K562 (cell line): Measurements from ENCODE around the gene NKG7. TPM values are rescaled to one million over a fixed set of nuclear protein-coding genes. Genes with fewer than 3 reads are reported as not detected.
A peak's percentile ranks its signal among the peaks of the same experiment; 100 is the strongest.

Experiments used
- AFF1 ChIP-seq, 2 experiments: fragments of 450-650 bp; IDR thresholded peaks; 2 replicates each; pipeline ENCODE4 v1.6.1; 2018; ENCODE audit warnings: mild to moderate bottlenecking in 2 of 2, low read depth in 1 of 2; ENCODE audit not compliant: partially characterized antibody in 2 of 2
- ATF4 ChIP-seq: fragments of 450-650 bp; formaldehyde crosslinking; IDR thresholded peaks from 2 replicates; pipeline ENCODE4 v1.4.0; 2022; ENCODE audit warnings: mild to moderate bottlenecking, moderate library complexity
- CEBPB ChIP-seq: fragments of 450-650 bp; IDR thresholded peaks from 2 replicates; pipeline ENCODE4 v1.6.1; 2016; ENCODE audit warnings: missing genetic modification characterization, missing compliant biosample characterization
- DDX20 ChIP-seq: fragments of 450-650 bp; IDR thresholded peaks from 2 replicates; pipeline ENCODE4 v1.6.1; 2016; ENCODE audit warnings: missing genetic modification characterization, low read depth, mild to moderate bottlenecking, missing compliant biosample characterization, moderate library complexity
- ETV5 ChIP-seq: sonication (generic); formaldehyde crosslinking; IDR thresholded peaks from 2 replicates; pipeline ENCODE4 v1.4.0; 2020; ENCODE audit warnings: low read depth, mild to moderate bottlenecking, missing genetic modification reagents
- HDAC6 ChIP-seq: IDR thresholded peaks from 2 replicates; pipeline ENCODE4 v1.6.1; 2012; ENCODE audit warnings: low read depth, mild to moderate bottlenecking, control low read depth, inconsistent platforms, low read length, moderate library complexity
- KLF1 ChIP-seq: fragments of 450-650 bp; IDR thresholded peaks from 2 replicates; pipeline ENCODE4 v1.6.1; 2016; ENCODE audit warnings: missing genetic modification characterization, missing compliant biosample characterization
- MAFK ChIP-seq: IDR thresholded peaks from 2 replicates; pipeline ENCODE4 v1.6.1; 2011; ENCODE audit warnings: low read length, improper control_type of control experiment
- MTF1 ChIP-seq: fragments of 250-450 bp; sonication (Bioruptor Pico); IDR thresholded peaks from 2 replicates; pipeline ENCODE4 v1.9.0; 2021; ENCODE audit warnings: moderate library complexity, mild to moderate bottlenecking, inconsistent platforms, borderline replicate concordance
- PCBP1 ChIP-seq: fragments of 200-400 bp; formaldehyde crosslinking; IDR thresholded peaks from 2 replicates; pipeline ENCODE4 v1.6.1; 2018; ENCODE audit warnings: mild to moderate bottlenecking, low read depth, low read length; ENCODE audit not compliant: poor library complexity, severe bottlenecking
- PRDM10 ChIP-seq: fragments of 450-650 bp; IDR thresholded peaks from 2 replicates; pipeline ENCODE4 v1.6.1; 2018; ENCODE audit not compliant: partially characterized antibody
- THRA ChIP-seq: fragments of 450-650 bp; IDR thresholded peaks from 2 replicates; pipeline ENCODE4 v1.6.1; 2017; ENCODE audit warnings: mild to moderate bottlenecking, moderate library complexity
- ZBED1 ChIP-seq: IDR thresholded peaks from 2 replicates; pipeline ENCODE4 v1.6.1; 2014
- ZNF274 ChIP-seq: IDR thresholded peaks from 2 replicates; pipeline ENCODE4 v1.6.1; 2011; ENCODE audit warnings: low read depth, mild to moderate bottlenecking, low read length, moderate library complexity, borderline replicate concordance
- ZNF655 ChIP-seq: fragments of 250-450 bp; sonication (Bioruptor Pico); IDR thresholded peaks from 2 replicates; pipeline ENCODE4 v1.5.0; 2021
- ZNF780A ChIP-seq: fragments of 250-450 bp; sonication (Bioruptor Pico); IDR thresholded peaks from 2 replicates; pipeline ENCODE4 v1.5.0; 2021; ENCODE audit warnings: mild to moderate bottlenecking
- polyA plus RNA-seq, 8 experiments: library from polyadenylated mRNA; depleted of rRNA in 4 of 8; stranded (reverse) in 5 of 8; unstranded in 3 of 8; fragments of >200 nt; fragmentation: Nextera tagmentation in 2 of 8; fragmentation: Illumina TruSeq in 1 of 8; extraction: Ambion mirVana in 2 of 8; extraction: Trizol in 1 of 8; gene quantifications; 2 replicates each; pipeline versions ENCODE4 v1.2.1 to v1.2.3, GENCODE V29; 2011 to 2014; ENCODE audit warnings: inconsistent platforms in 1 of 8, missing spikeins in 1 of 8
- total RNA-seq, 7 experiments: library from RNA; depleted of rRNA in 6 of 7; stranded (reverse); fragments of >200 nt in 6 of 7; fragmentation: Illumina TruSeq in 2 of 7; extraction: Trizol in 2 of 7; gene quantifications; 2 replicates each; pipeline versions ENCODE4 v1.2.1 to v1.2.3, GENCODE V29; 2011 to 2021; ENCODE audit warnings: low replicate concordance in 1 of 7

Gene NKG7
- total and polyA plus RNA-seq, 9 of the 15 experiments (the other 6 are each of a cell fraction or from before 2014, with no cell fraction given): 0.30 to 0.70 (median 0.51) TPM; not detected in 2

- peak; percentile 80 for TF ChIP-seq PRDM10
- TF ChIP-seq PCBP1: no peak
- TF ChIP-seq AFF1 (IDR thresholded peaks at IDR 0.05; ENCODE audit: low read depth in 1 of 2, partially characterized antibody in 2 of 2): peak in 1 of 2 experiments; percentile 41
- TF ChIP-seq THRA: no peak
- TF ChIP-seq MAFK: 0 out of 2 replicates have a peak, but pooled peaks have one; percentile 5
- TF ChIP-seq HDAC6: no peak
- no peak for TF ChIP-seq ZBED1
- TF ChIP-seq DDX20 (tag): no peak
- no peak for TF ChIP-seq CEBPB (tag)
- no peak for TF ChIP-seq MTF1 (CRISPR knock-in tag)
- no peak for TF ChIP-seq ATF4 (CRISPR knock-in tag)
- TF ChIP-seq ZNF655 (CRISPR knock-in tag): no peak
- no peak for TF ChIP-seq KLF1 (tag)
- no peak for TF ChIP-seq ZNF274
- no peak for TF ChIP-seq ZNF780A (CRISPR knock-in tag)
- TF ChIP-seq ETV5: no peak
These were observed 35.2 kb upstream of the NKG7 start (continued) for GRCh38 chr19:51407511-51408131.
